HepG2 (cell line): ENCODE data around the gene STX5. TPM values are rescaled to one million over a fixed set of nuclear protein-coding genes. Genes with fewer than 3 reads are reported as not detected.

Experiments used
- CREB3 ChIP-seq: sonication (generic); formaldehyde crosslinking; IDR thresholded peaks from 2 replicates; pipeline ENCODE4 v1.5.0; 2020; ENCODE audit warnings: missing genetic modification reagents
- CTCF ChIP-seq: sonication (generic); formaldehyde crosslinking; IDR thresholded peaks from 2 replicates; pipeline ENCODE4 v1.5.0; 2020; ENCODE audit warnings: mild to moderate bottlenecking, missing genetic modification reagents, moderate library complexity
- DMTF1 ChIP-seq: sonication (generic); formaldehyde crosslinking; IDR thresholded peaks from 2 replicates; pipeline ENCODE4 v1.4.0; 2020; ENCODE audit warnings: mild to moderate bottlenecking, missing genetic modification reagents
- GLI4 ChIP-seq: sonication (generic); formaldehyde crosslinking; IDR thresholded peaks from 2 replicates; pipeline ENCODE4 v1.5.1; 2020; ENCODE audit warnings: missing genetic modification reagents, mild to moderate bottlenecking, moderate library complexity, borderline replicate concordance
- HBP1 ChIP-seq: IDR thresholded peaks from 2 replicates; pipeline ENCODE4 v1.6.1; 2016; ENCODE audit warnings: low read depth, control low read depth
- HDAC2 ChIP-seq: sonication (generic); formaldehyde crosslinking; IDR thresholded peaks from 2 replicates; pipeline ENCODE4 v1.4.0; 2020; ENCODE audit warnings: missing genetic modification reagents
- KAT2B ChIP-seq: fragments of 150-350 bp; IDR thresholded peaks from 2 replicates; pipeline ENCODE4 v1.6.1; 2014; ENCODE audit warnings: low read depth, low read length, borderline replicate concordance
- KDM5A ChIP-seq: fragments of 200-600 bp; sonication (generic); IDR thresholded peaks from 2 replicates; pipeline ENCODE4 v1.7.0; 2018; ENCODE audit warnings: antibody characterized with exemption, mild to moderate bottlenecking, low read length, borderline replicate concordance
- MIER3 ChIP-seq: IDR thresholded peaks from 2 replicates; pipeline ENCODE4 v1.6.1; 2016; ENCODE audit warnings: missing compliant biosample characterization, borderline replicate concordance
- NR2F6 ChIP-seq, 2 experiments: IDR thresholded peaks; 2 replicates each; pipeline ENCODE4 v1.6.1; 2016; ENCODE audit warnings: antibody characterized with exemption in 1 of 2, mild to moderate bottlenecking in 1 of 2
- PCBP1 ChIP-seq: fragments of 200-400 bp; formaldehyde crosslinking; IDR thresholded peaks from 2 replicates; pipeline ENCODE4 v1.6.1; 2017; ENCODE audit warnings: mild to moderate bottlenecking, low read depth, low read length, borderline replicate concordance
- PHB2 ChIP-seq: fragments of 450-650 bp; IDR thresholded peaks from 2 replicates; pipeline ENCODE4 v1.6.1; 2018; ENCODE audit not compliant: partially characterized antibody
- RAD51 ChIP-seq: fragments of 450-650 bp; IDR thresholded peaks from 2 replicates; pipeline ENCODE4 v1.6.1; 2016; ENCODE audit warnings: borderline replicate concordance
- RBM22 ChIP-seq: fragments of 200-400 bp; formaldehyde crosslinking; optimal IDR thresholded peaks from 2 replicates; pipeline ENCODE3; 2017; ENCODE audit warnings: mild to moderate bottlenecking, low read length, moderate library complexity
- RORA ChIP-seq: sonication (generic); formaldehyde crosslinking; IDR thresholded peaks from 2 replicates; pipeline ENCODE4 v1.5.0; 2020; ENCODE audit warnings: mild to moderate bottlenecking, missing genetic modification reagents, moderate library complexity
- THYN1 ChIP-seq: sonication (generic); formaldehyde crosslinking; IDR thresholded peaks from 2 replicates; pipeline ENCODE4 v1.8.1; 2023; ENCODE audit warnings: low read depth, mild to moderate bottlenecking, moderate library complexity, missing genetic modification reagents, borderline replicate concordance
- ZBTB3 ChIP-seq: sonication (generic); formaldehyde crosslinking; IDR thresholded peaks from 2 replicates; pipeline ENCODE4 v1.4.0; 2020; ENCODE audit warnings: low read depth, mild to moderate bottlenecking, moderate library complexity, missing genetic modification reagents, borderline replicate concordance
- ZFP36 ChIP-seq: fragments of 150-350 bp; IDR thresholded peaks from 2 replicates; pipeline ENCODE4 v1.6.1; 2018; ENCODE audit warnings: borderline replicate concordance, low read length, low read depth; ENCODE audit not compliant: partially characterized antibody
- ZNF12 ChIP-seq: sonication (generic); formaldehyde crosslinking; IDR thresholded peaks from 2 replicates; pipeline ENCODE4 v1.5.0; 2020; ENCODE audit warnings: missing genetic modification reagents
- ZNF326 ChIP-seq: sonication (generic); formaldehyde crosslinking; IDR thresholded peaks from 2 replicates; pipeline ENCODE4 v1.4.0; 2020; ENCODE audit warnings: missing genetic modification reagents, borderline replicate concordance
- ZNF674 ChIP-seq: sonication (generic); formaldehyde crosslinking; IDR thresholded peaks from 2 replicates; pipeline ENCODE4 v1.5.0; 2020; ENCODE audit warnings: low read depth, mild to moderate bottlenecking, missing genetic modification reagents
- polyA plus RNA-seq, 8 experiments: library from polyadenylated mRNA; depleted of rRNA in 3 of 8; stranded (reverse) in 7 of 8; unstranded in 1 of 8; fragments of >200 nt; fragmentation: Illumina TruSeq in 4 of 8; extraction: Trizol in 4 of 8; gene quantifications; 2 replicates each; pipeline versions ENCODE4 v1.2.1 to v1.2.3, GENCODE V29; 2011 to 2016; ENCODE audit warnings: low read depth in 4 of 8, missing spikeins in 1 of 8, mixed read lengths in 1 of 8; ENCODE audit not compliant: insufficient read depth in 1 of 8
- total RNA-seq, 5 experiments: library from RNA; depleted of rRNA; stranded (reverse); fragments of >200 nt; fragmentation: Illumina TruSeq; extraction: Trizol; gene quantifications; 2 replicates each; pipeline ENCODE4 v1.2.3, GENCODE V29; 2016; ENCODE audit warnings: low read depth in 1 of 5
- TF ChIP-seq, protein P1 (sequence below): sonication (generic); formaldehyde crosslinking; IDR thresholded peaks from 2 replicates; pipeline ENCODE4 v1.4.0; 2020; ENCODE audit warnings: mild to moderate bottlenecking, missing genetic modification reagents

Gene STX5
- total and polyA plus RNA-seq, 2 of the 13 experiments (the other 11 are each of a cell fraction or from before 2014, with no cell fraction given): 26.9 to 30.0 TPM

GRCh38 chr11:62787005-62787759 is 44.7 kb downstream of the STX5 start, which contains the start of gene TMEM179B (continued):
- TF ChIP-seq ZBTB3 (CRISPR knock-in tag): peak; percentile 78; the same call in 1 of the 2 replicates
- no peak; the same call in 1 of the 2 replicates for TF ChIP-seq ZNF12 (CRISPR knock-in tag)
- TF ChIP-seq CREB3 (CRISPR knock-in tag): 0 out of 2 replicates have a peak, but pooled peaks have one; percentile 34
- TF ChIP-seq KAT2B: no peak
- no peak for TF ChIP-seq RORA (CRISPR knock-in tag)
- no peak for TF ChIP-seq ZFP36
- TF ChIP-seq PCBP1: 0 out of 2 replicates have a peak, but pooled peaks have one; percentile 40
- TF ChIP-seq RBM22: peak; percentile 96
- no peak; the same call in 1 of the 2 replicates for TF ChIP-seq THYN1 (CRISPR knock-in tag)
- no peak for TF ChIP-seq NR2F6 (IDR thresholded peaks at IDR 0.05)
- peak; percentile 65 for TF ChIP-seq NR2F6 (CRISPR knock-in tag; IDR thresholded peaks at IDR 0.05)
- no peak for TF ChIP-seq PHB2
- no peak for TF ChIP-seq RAD51
- peak; percentile 67; the same call in 1 of the 2 replicates for TF ChIP-seq ZNF674 (CRISPR knock-in tag)
- TF ChIP-seq, protein P1, sequence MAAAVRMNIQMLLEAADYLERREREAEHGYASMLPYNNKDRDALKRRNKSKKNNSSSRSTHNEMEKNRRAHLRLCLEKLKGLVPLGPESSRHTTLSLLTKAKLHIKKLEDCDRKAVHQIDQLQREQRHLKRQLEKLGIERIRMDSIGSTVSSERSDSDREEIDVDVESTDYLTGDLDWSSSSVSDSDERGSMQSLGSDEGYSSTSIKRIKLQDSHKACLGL: peak; percentile 90
- TF ChIP-seq DMTF1 (CRISPR knock-in tag): peak; percentile 92; the same call in 1 of the 2 replicates
- peak; percentile 86 for TF ChIP-seq HDAC2
- TF ChIP-seq CTCF (CRISPR knock-in tag): peak; percentile 79
- peak; percentile 66; the same call in 1 of the 2 replicates for TF ChIP-seq KDM5A
- peak; percentile 89; the same call in 1 of the 2 replicates for TF ChIP-seq MIER3 (CRISPR knock-in tag)
- TF ChIP-seq ZNF326 (CRISPR knock-in tag): no peak
- no peak for TF ChIP-seq GLI4 (CRISPR knock-in tag)
- TF ChIP-seq HBP1 (CRISPR knock-in tag): 0 out of 2 replicates have a peak, but pooled peaks have one; percentile 43
